Type B pancreatic cell (in vitro differentiated cells): ENCODE measurements around the gene ZBTB2. TPM values are rescaled to one million over a fixed set of nuclear protein-coding genes. Genes with fewer than 3 reads are reported as not detected.

Experiments used
- DNase-seq: peaks from one replicate; pipeline ENCODE4 v3.0.0; 2021; ENCODE audit warnings: mixed read lengths; ENCODE audit not compliant: unreplicated experiment; ENCODE audit errors: extremely low spot score
- H3K27ac Mint-ChIP-seq: 2 replicates; pipeline ENCODE4 v1.8.0; 2021; ENCODE audit warnings: mild to moderate bottlenecking, mixed read lengths
- H3K27me3 Mint-ChIP-seq: 2 replicates; pipeline ENCODE4 v1.8.0; 2021; ENCODE audit warnings: mixed read lengths
- H3K36me3 Mint-ChIP-seq: 2 replicates; pipeline ENCODE4 v1.8.0; 2021; ENCODE audit warnings: mixed read lengths
- H3K4me1 Mint-ChIP-seq: one replicate; pipeline ENCODE4 v1.8.0; 2021; ENCODE audit warnings: mixed read lengths; ENCODE audit not compliant: unreplicated experiment
- H3K4me3 Mint-ChIP-seq: 2 replicates; pipeline ENCODE4 v1.8.0; 2021; ENCODE audit warnings: mild to moderate bottlenecking, mixed read lengths
- H3K9me3 Mint-ChIP-seq: 2 replicates; pipeline ENCODE4 v1.8.0; 2021; ENCODE audit warnings: mixed read lengths
- CTCF ChIP-seq: fragments of 200-600 bp; sonication (generic); conservative IDR thresholded peaks from 2 replicates; pipeline ENCODE4 v1.5.0; 2021; ENCODE audit warnings: antibody characterized with exemption, mild to moderate bottlenecking
- total RNA-seq: library from RNA; stranded (reverse); gene quantifications from 2 replicates; pipeline ENCODE4 v1.2.1, GENCODE V29; 2021; ENCODE audit warnings: low replicate concordance

Gene ZBTB2
- total RNA-seq, 1 donor from 2014 or later, result 14.8 TPM

- no peak for DNase-seq
- Mint-ChIP-seq H3K36me3 (peaks cover 14% of the 10 kb centered on the region), H3K27me3 (no peaks in the 10 kb centered on the region), H3K27ac (no peak overlapping the region), H3K9me3 (peaks cover 5% of the 10 kb centered on the region), H3K4me3 (no peak overlapping the region), H3K4me1 (peaks cover 21% of the 10 kb centered on the region)
- TF ChIP-seq CTCF, result no peak
Measured at GRCh38 chr6:151377095-151377494, 14.3 kb downstream of the ZBTB2 start.

GRCh38 chr6:151376440-151376839, 14.9 kb downstream of the ZBTB2 start:
- no peak overlapping the region for H3K4me3 Mint-ChIP-seq
- no peaks in the 10 kb centered on the region for H3K27me3 Mint-ChIP-seq
- peaks cover 21% of the 10 kb centered on the region for H3K36me3 Mint-ChIP-seq
- no peak for DNase-seq
- peaks cover 24% of the 10 kb centered on the region for H3K4me1 Mint-ChIP-seq
- H3K27ac Mint-ChIP-seq, result peak overlapping the region; percentile 23
- H3K9me3 Mint-ChIP-seq, result peaks cover 5% of the 10 kb centered on the region
- TF ChIP-seq CTCF, result no peak

- Mint-ChIP-seq H3K4me1 (peaks cover 21% of the 10 kb centered on the region), H3K36me3 (peaks cover 25% of the 10 kb centered on the region), H3K4me3 (no peak overlapping the region), H3K27ac (peak overlapping the region; percentile 23), H3K9me3 (peaks cover 5% of the 10 kb centered on the region), H3K27me3 (no peaks in the 10 kb centered on the region)
- no peak for DNase-seq
- TF ChIP-seq CTCF, result no peak
Measured at GRCh38 chr6:151375833-151376232, 15.5 kb downstream of the ZBTB2 start.

GRCh38 chr6:151374036-151374683, 17.2 kb downstream of the ZBTB2 start:
- H3K9me3 Mint-ChIP-seq, result peaks cover 5% of the 10 kb centered on the region
- no peak for TF ChIP-seq CTCF
- H3K27me3 Mint-ChIP-seq, result no peaks in the 10 kb centered on the region
- H3K4me3 Mint-ChIP-seq, result no peak overlapping the region
- H3K27ac Mint-ChIP-seq, result peak overlapping the region; percentile 46
- DNase-seq, result no peak
- peaks cover 13% of the 10 kb centered on the region for H3K4me1 Mint-ChIP-seq
- peaks cover 28% of the 10 kb centered on the region for H3K36me3 Mint-ChIP-seq

GRCh38 chr6:151372164-151372563, 19.2 kb downstream of the ZBTB2 start:
- Mint-ChIP-seq H3K9me3 (peaks cover 5% of the 10 kb centered on the region), H3K4me3 (no peak overlapping the region), H3K27me3 (no peaks in the 10 kb centered on the region), H3K36me3 (peaks cover 28% of the 10 kb centered on the region), H3K4me1 (peaks cover 13% of the 10 kb centered on the region), H3K27ac (no peak overlapping the region)
- no peak for TF ChIP-seq CTCF
- DNase-seq, result no peak
